Osteoblast (primary cell): ENCODE data around the gene SNRK. TPM values are rescaled to one million over a fixed set of nuclear protein-coding genes. Genes with fewer than 3 reads are reported as not detected.

Experiments used
- DNase-seq: peaks from one replicate; pipeline ENCODE4 v3.0.0; 2011; ENCODE audit warnings: low spot score, mixed read lengths; ENCODE audit not compliant: insufficient read length; ENCODE audit errors: missing footprints
- H2AFZ ChIP-seq: 2 replicates; pipeline ENCODE4 v1.6.0; 2011; ENCODE audit warnings: mild to moderate bottlenecking, low read length
- H3K27ac ChIP-seq: 2 replicates; pipeline ENCODE4 v1.5.1; 2011; ENCODE audit warnings: mild to moderate bottlenecking, low read depth, low read length, moderate library complexity
- H3K27me3 ChIP-seq: 2 replicates; pipeline ENCODE4 v1.6.0; 2012; ENCODE audit warnings: mild to moderate bottlenecking, control low read depth, inconsistent platforms, low read length, moderate library complexity; ENCODE audit not compliant: insufficient read depth
- H3K36me3 ChIP-seq: 2 replicates; pipeline ENCODE4 v1.5.1; 2011; ENCODE audit warnings: mild to moderate bottlenecking, low read length, control low read depth, moderate library complexity; ENCODE audit not compliant: insufficient read depth
- H3K4me1 ChIP-seq: 2 replicates; pipeline ENCODE4 v1.5.1; 2011; ENCODE audit warnings: mild to moderate bottlenecking, low read length, control low read depth, moderate library complexity; ENCODE audit not compliant: insufficient read depth
- H3K4me2 ChIP-seq: 2 replicates; pipeline ENCODE4 v1.6.0; 2011; ENCODE audit warnings: mild to moderate bottlenecking, low read length; ENCODE audit not compliant: insufficient read depth
- H3K4me3 ChIP-seq: fragments of 200-600 bp; sonication (generic); 3 replicates; pipeline ENCODE4 v1.5.1; 2012; ENCODE audit warnings: mild to moderate bottlenecking, low read length, inconsistent platforms; ENCODE audit not compliant: insufficient read depth
- H3K79me2 ChIP-seq: 2 replicates; pipeline ENCODE4 v1.6.0; 2012; ENCODE audit warnings: mild to moderate bottlenecking, low read length, control low read depth, inconsistent platforms; ENCODE audit not compliant: insufficient read depth
- H3K9me3 ChIP-seq: 2 replicates; pipeline ENCODE4 v1.5.1; 2011; ENCODE audit warnings: low read depth, low read length, control low read depth
- H4K20me1 ChIP-seq: 2 replicates; pipeline ENCODE4 v1.6.0; 2012; ENCODE audit warnings: mild to moderate bottlenecking, low read length, control low read depth; ENCODE audit not compliant: insufficient read depth
- total RNA-seq: library from RNA; depleted of rRNA; stranded (reverse); fragments of >200 nt; gene quantifications from 2 replicates; pipeline ENCODE4 v1.2.3, GENCODE V29; 2012
- TF ChIP-seq, protein P1 (sequence below): IDR thresholded peaks from 2 replicates; pipeline ENCODE4 v1.5.1; 2011; ENCODE audit warnings: mild to moderate bottlenecking, low read depth, low read length, moderate library complexity; ENCODE audit errors: extremely low read depth

SNRK gene
- total RNA-seq, 1 donor: 26.1 TPM

DNA sequence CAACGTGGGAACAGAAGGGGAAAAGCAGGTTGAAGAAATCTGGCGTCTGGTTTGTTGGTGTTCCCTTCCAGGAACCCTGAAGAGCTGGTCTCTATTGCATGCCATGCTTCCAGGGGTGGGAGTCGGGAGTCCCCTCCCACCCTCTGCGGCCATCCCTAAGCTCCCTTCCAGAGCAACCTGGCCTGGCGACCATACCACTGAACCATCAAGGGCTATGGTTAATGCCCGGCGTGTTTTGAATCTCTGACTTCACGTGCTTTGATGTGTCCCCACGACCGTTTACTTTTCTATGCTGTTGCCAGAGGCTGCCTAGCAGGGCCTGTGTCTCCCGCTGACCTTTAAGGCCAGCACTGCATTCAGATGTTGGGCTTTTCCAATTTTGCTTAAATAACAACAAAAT lies 696 bp upstream of the SNRK start:
- Histone ChIP-seq H3K4me3 (peak overlapping the region; percentile 82), H3K4me1 (peaks cover 16% of the 10 kb centered on the region), H2AFZ (peak overlapping the region; percentile 68)

DNA sequence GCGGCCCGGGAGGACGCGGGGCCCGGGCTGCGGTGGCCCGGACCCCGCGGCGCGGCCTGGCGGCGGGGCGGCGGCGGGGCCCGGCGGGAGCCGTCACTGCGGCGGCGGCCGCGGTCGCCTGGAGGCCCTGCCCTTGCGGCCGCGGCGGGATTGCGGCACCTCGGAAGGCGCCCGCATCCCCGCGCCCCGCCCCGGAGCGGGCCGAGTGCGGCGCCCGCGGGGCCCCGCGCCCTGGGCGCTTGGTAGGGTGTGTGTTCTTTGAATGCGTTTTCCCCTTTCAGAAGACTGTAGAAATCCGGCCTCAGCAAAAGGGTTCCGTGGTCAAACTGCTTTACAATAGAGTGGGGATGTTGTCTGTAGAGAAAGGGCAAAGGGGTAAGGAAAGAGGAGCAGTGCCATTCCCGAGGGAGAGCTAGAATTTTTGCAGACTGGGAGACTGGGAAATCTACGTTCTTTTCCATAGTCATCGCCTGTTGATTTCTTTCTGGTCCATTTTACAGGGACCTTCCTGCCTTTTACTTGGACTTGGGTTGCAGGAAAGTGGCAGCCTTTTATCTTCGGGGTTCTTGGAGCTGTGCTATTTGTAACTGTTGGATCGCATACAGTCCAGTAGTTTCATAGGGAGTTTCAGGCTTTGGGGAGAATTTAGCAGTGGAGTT lies 630 bp downstream of the SNRK start:
- Histone ChIP-seq H3K4me3 (peak overlapping the region; percentile 82), H3K27ac (peak overlapping the region; percentile 70), H3K4me1 (peaks cover 23% of the 10 kb centered on the region), H3K36me3 (peaks cover 4% of the 10 kb centered on the region), H4K20me1 (peaks cover 10% of the 10 kb centered on the region), H3K27me3 (peaks cover 13% of the 10 kb centered on the region), H3K79me2 (peaks cover 51% of the 10 kb centered on the region), H3K9me3 (no peaks in the 10 kb centered on the region), H2AFZ (peak overlapping the region; percentile 74), H3K4me2 (peak overlapping the region; percentile 97)
- peak; percentile 92 for DNase-seq
- TF ChIP-seq, protein P1, sequence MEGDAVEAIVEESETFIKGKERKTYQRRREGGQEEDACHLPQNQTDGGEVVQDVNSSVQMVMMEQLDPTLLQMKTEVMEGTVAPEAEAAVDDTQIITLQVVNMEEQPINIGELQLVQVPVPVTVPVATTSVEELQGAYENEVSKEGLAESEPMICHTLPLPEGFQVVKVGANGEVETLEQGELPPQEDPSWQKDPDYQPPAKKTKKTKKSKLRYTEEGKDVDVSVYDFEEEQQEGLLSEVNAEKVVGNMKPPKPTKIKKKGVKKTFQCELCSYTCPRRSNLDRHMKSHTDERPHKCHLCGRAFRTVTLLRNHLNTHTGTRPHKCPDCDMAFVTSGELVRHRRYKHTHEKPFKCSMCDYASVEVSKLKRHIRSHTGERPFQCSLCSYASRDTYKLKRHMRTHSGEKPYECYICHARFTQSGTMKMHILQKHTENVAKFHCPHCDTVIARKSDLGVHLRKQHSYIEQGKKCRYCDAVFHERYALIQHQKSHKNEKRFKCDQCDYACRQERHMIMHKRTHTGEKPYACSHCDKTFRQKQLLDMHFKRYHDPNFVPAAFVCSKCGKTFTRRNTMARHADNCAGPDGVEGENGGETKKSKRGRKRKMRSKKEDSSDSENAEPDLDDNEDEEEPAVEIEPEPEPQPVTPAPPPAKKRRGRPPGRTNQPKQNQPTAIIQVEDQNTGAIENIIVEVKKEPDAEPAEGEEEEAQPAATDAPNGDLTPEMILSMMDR: no peak

More for the DNA sequence above, 696 bp upstream of the SNRK start:
- Histone ChIP-seq H3K4me2 (peak overlapping the region; percentile 86), H3K27me3 (peaks cover 21% of the 10 kb centered on the region), H3K9me3 (no peaks in the 10 kb centered on the region), H3K36me3 (peaks cover 4% of the 10 kb centered on the region), H4K20me1 (peaks cover 10% of the 10 kb centered on the region), H3K79me2 (peaks cover 38% of the 10 kb centered on the region), H3K27ac (no peak overlapping the region)
- no peak for DNase-seq
- TF ChIP-seq, protein P1: no peak

DNA sequence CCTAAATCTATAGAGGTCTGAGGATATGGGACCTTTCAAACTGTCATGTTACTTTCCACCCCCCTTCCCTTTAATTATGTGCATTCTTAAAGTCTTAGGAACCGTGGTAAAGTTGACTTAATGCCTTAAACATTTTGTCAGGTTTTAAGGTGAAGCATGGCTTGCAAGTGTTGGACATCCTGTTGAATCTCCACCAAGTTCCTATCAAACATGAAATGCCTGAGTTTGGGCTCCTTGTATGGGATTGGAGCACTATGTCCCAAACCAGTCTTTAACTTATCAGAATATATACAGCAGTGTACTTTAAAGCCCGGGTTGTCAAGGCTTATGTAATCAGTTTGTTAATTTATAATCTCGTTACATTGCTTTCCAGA lies 1.1 kb downstream of the SNRK start:
- H3K27ac ChIP-seq: peak overlapping the region; percentile 70

DNA sequence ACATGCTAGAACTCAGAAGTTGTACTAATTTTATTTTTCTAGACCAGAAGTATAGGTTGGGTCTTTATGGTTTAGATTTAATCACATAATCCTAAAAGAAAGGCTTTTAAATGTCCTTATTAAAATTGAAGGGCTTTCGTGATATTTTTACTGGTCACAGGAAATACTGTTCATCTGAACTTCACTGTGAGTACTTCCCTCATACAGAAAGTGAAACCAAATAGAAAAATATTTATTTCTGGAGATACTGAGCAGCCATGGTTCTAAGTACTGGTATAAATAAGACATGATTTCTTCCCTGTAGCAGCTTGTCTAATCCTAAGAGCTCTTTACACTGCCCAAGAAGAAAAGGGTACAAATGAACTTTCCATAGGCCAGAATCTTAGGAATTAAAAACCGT lies 2.0 kb downstream of the SNRK start:
- Histone ChIP-seq H3K79me2 (peaks cover 65% of the 10 kb centered on the region), H2AFZ (no peak overlapping the region), H3K27ac (peak overlapping the region; percentile 49), H4K20me1 (peaks cover 16% of the 10 kb centered on the region), H3K27me3 (peaks cover 8% of the 10 kb centered on the region), H3K4me3 (peak overlapping the region; percentile 54), H3K4me2 (peak overlapping the region; percentile 97), H3K4me1 (peaks cover 23% of the 10 kb centered on the region), H3K9me3 (no peaks in the 10 kb centered on the region), H3K36me3 (peaks cover 4% of the 10 kb centered on the region)
- DNase-seq: peak; percentile 84
- TF ChIP-seq, protein P1: no peak

More for the DNA sequence above, 1.1 kb downstream of the SNRK start:
- H3K79me2 ChIP-seq: peaks cover 56% of the 10 kb centered on the region
- peaks cover 14% of the 10 kb centered on the region for H4K20me1 ChIP-seq
- peak overlapping the region; percentile 82 for H3K4me3 ChIP-seq
- H3K36me3 ChIP-seq: peaks cover 4% of the 10 kb centered on the region
- H3K4me2 ChIP-seq: peak overlapping the region; percentile 97
- DNase-seq: no peak
- H2AFZ ChIP-seq: peak overlapping the region; percentile 74
- H3K4me1 ChIP-seq: peaks cover 23% of the 10 kb centered on the region
- H3K9me3 ChIP-seq: no peaks in the 10 kb centered on the region
- H3K27me3 ChIP-seq: peaks cover 8% of the 10 kb centered on the region
- TF ChIP-seq, protein P1: no peak
